HG02970 (cell line): ENCODE data around the gene ZNF512B.
A peak's percentile ranks its signal among the peaks of the same experiment; 100 is the strongest.
"Not testable (repeated sequence)": the region's sequence is repeated elsewhere in the genome, so short reads cannot be mapped to it uniquely, and the experiment has no call there.

Experiments
- ATAC-seq: cut with Tn5 transposase; IDR thresholded peaks from one replicate; pipeline ENCODE4 v1.9.1; 2021; ENCODE audit warnings: mild to moderate bottlenecking, moderate library complexity, moderate number of reproducible peaks; ENCODE audit not compliant: unreplicated experiment, low FRiP score

Gene ZNF512B

DNA sequence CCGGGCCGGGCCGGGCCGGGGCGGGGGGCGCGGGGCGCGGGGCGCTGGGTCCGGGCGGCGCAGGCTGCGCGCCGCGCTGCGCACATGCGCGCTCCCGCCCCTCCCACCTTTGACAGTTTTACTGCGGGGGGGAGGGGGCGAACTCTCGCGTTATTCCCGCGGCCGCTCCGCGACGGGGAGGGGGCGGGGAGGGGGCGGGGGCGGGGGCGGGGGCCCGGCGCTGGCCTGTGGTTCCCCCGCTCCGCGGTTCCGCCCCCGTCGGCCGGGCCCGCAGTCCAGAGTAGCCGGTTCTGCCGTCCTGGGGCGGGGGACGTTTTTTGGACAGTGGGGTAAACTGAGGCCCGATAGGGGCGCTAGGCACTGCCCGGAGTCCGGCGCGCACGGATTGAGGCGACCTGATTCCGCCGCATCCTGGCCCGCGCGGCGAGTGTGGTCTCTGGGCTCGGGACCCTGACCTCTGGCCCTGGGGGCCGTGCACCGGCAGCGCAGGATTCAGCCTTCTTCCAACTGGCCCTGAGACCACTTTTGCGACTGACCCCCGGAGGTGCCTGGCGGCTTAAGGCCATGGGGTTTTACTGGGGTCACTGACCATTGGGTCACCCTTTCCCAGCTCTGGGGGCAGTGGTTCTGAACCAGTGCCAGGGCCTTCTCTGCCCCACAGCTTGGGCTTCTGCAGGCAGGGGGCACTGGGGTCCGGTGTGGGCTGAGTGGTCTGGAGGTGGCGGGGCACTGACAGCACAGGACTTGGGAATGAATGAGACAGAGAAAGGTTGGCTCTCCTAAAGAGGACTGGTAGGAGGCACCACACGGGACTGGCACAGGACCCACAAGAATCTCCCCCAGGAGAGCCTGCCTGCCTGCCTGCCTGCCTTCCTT, at the start of gene ZNF512B:
Gene ZNF512B (minus strand): TSS at position 93 of the 876 bp plus-strand sequence. CDS start 1,980 bp downstream, outside the sequence.
- ATAC-seq, result no peak

- ATAC-seq, result no peak
Measured at GRCh38 chr20:64015635-64016034, 45.9 kb upstream of the ZNF512B start.

DNA sequence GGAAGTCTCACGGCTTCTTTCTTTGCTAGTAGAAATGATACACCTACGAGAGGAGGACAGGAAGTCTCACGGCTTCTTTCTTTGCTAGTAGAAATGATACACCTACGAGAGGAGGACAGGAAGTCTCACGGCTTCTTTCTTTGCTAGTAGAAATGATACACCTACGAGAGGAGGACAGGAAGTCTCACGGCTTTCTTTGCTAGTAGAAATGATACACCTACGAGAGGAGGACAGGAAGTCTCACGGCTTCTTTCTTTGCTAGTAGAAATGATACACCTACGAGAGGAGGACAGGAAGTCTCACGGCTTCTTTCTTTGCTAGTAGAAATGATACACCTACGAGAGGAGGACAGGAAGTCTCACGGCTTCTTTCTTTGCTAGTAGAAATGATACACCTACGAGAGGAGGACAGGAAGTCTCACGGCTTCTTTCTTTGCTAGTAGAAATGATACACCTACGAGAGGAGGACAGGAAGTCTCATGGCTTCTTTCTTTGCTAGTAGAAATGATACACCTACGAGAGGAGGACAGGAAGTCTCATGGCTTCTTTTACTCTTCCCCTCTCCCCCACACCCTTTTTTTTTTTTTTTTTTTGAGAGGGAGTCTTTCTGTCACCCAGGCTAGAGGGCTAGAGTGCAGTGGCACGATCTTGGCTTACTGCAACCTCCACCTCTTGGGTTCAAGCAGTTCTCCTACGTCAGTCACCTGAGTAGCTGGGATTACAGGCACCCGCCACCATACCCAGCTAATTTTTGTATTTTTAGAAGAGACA, 42.8 kb upstream of the ZNF512B start:
- ATAC-seq, result not testable (repeated sequence)

- no peak for ATAC-seq
Measured at GRCh38 chr20:64011366-64011779, 41.6 kb upstream of the ZNF512B start.

- ATAC-seq, result no peak
Measured at GRCh38 chr20:64010711-64011237, 41.0 kb upstream of the ZNF512B start.

GRCh38 chr20:64009811-64010387, 40.2 kb upstream of the ZNF512B start:
- no peak for ATAC-seq

GRCh38 chr20:64006902-64007301, 37.2 kb upstream of the ZNF512B start:
- no peak for ATAC-seq

DNA sequence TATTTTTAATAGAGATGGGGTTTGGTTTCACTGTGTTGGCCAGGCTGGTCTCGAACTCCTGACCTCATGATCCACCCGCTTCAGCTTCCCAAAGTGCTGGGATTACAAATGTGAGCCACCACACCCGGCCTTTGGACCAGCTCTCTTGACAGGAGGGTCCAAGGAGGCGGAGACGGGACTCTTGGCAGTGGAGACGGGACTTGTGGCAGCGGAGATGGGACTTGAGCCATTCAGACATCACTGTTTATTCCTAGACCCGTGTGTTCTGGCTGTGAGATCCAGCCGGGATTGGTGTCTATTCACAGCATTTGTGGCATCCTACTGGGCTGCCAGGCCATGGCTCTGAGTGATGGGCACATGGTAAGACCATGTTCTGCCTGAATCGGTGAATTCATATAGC, 36.8 kb upstream of the ZNF512B start:
- no peak for ATAC-seq

GRCh38 chr20:64005394-64005793, 35.7 kb upstream of the ZNF512B start:
- ATAC-seq, result no peak

DNA sequence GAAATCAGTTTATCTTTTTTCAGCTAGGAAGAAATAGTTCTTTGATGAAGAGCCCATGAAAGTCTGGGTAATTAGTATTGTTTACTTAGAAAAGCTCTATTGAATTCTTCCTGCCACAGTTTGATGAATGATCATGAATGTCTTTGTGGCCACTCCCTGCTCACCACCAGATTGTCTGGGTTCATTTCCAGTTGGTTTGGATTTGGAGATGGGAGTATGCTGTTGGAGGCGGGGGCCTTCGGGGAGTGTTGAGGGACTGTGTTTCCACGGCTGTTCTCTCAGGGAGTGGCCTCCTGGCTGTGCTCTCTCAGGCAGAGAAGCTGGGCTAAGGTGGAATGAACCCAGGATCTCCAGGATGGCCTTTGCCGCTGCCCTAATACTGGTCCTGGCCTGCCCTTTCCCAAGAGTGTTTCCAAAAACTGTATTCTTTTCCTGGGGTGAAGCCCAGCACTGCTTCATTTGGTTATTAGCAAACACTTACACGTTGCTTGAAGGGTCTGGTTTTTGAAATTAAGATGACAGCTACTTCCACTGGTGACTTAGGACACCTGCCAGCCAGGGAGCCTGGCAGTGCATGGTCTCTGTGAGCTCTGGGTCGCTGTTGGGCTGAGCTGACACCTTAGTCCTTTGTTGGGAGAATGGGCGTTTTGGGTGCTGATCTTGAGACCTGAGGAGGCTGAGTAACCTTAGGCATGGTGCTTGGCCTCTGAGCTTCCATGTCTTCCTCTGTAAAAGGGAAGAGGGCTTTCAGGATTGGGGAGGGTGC, 34.4 kb upstream of the ZNF512B start:
- ATAC-seq, result no peak

- ATAC-seq, result no peak
Measured at GRCh38 chr20:64001607-64002011, 31.9 kb upstream of the ZNF512B start.

- ATAC-seq, result no peak
Measured at GRCh38 chr20:64000906-64001305, 31.2 kb upstream of the ZNF512B start.

GRCh38 chr20:63982937-63983336, 13.2 kb upstream of the ZNF512B start:
- ATAC-seq, result no peak

DNA sequence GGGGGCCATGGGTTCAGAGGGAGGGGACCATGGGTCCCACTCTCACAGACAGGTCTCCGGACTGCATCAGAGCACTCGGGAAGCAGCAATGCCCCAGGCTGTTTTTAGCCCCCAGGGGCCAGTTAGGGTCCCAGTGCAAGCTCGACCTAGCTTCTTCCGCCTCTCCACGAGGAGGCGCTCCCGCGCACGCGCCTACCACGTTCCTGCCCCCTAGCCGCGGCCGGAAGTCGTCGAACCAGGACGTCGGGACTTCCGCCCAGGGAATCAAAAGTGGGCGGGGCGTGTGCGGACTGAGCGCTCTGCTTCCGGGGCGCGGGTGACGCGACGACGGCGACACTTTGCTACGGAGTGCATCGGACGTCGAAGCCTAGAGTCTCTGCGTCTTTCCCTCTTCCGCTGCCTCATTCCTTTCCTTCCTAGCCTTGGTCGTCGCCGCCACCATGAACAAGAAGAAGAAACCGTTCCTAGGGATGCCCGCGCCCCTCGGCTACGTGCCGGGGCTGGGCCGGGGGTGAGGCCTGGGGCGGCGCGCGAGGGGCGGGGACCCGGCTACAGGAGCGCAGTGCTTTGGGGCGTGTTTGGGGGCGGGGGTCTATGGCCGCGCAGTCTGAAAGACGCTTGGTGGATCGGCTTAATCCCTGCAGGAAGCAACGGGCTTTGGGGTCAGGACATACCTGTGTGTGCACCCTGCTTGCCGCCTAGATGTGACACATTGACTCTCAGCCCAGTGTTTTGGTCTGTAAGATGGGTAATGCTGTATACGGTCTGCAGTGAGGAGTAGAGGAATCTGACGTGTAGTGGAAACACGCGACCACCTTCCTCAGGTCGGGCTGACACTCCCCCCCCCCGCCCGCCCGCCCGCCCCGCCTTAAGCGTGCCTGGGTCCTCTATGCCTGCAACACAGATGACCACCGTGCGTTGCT, 11.3 kb upstream of the ZNF512B start, which contains the start of gene PRPF6:
Gene PRPF6 (plus strand): TSS at position 327 of the 923 bp plus-strand sequence. CDS start 114 bp downstream, at position 441.
- ATAC-seq, result peak; percentile 62

GRCh38 chr20:63980317-63980805, 10.6 kb upstream of the ZNF512B start:
- peak; percentile 18 for ATAC-seq

DNA sequence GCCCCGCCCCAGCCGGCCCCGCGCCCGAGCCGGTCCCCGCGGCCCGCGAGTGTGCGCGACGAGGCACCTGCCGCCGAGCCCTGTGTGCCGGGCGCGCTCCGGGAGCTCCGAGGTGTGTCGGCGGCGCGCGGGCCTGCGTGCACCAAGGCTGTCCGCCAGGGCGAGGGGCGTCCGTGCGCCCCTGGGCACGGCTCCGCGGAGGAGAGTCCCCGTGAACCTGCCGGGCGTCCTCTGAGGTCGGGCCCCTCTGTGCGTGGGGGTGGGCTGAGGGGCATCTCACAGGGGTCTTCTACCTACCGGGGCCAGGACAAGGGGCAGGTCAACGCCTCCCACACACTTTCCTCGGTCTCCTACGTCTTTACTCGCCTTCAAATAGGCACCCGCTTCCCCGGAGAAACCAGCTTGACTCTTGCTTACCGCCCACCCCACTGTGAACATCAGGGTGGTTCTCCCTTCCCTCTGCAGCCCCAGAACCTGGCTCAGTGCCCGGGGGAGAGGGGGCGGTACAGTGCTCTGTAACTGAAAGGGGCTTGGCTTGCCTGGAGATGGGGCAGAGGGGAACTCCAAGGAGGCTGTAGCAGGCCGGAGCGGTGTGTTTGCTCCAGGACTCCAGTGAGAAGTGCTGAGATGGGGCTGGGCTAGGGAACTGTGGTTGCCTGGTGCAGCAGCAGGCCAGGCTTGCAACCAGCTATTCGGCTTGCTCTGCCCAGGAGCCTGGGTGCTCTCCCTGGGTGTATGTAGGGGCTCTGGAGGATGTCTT, 10.0 kb upstream of the ZNF512B start, which contains the start of gene SAMD10:
Gene SAMD10 (minus strand): TSS at position 86 of the 760 bp plus-strand sequence. CDS start 175 bp downstream, outside the sequence.
- peak; percentile 26 for ATAC-seq

DNA sequence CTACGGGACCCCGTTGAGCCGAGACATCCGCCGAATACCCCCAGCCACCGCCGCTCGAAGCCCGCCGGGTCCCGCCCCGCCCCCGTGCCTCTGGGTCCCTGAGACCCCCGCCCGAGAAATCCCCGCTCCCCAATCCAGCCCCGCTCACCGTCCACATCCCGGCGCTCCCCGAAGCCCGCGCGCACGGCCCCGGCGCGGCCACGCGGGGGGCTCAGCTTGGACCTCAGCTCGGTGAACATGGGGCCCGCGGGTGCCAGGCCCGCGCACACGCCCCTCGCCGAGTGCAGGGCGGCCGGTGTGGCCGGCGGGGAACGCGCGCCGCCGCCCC, 9.5 kb upstream of the ZNF512B start:
- ATAC-seq, result no peak
